Measurements from ENCODE around the gene HORMAD1. TPM values are rescaled to one million over a fixed set of nuclear protein-coding genes. Genes with fewer than 3 reads are reported as not detected.

The HORMAD1 gene
- polyA plus RNA-seq, 6 donors from 2014 or later: 0.56 TPM; not detected in 5

Other genes with a start within 250 kb of the HORMAD1 start
- gene TARS2, start 233.5 kb downstream of the HORMAD1 start, polyA plus RNA-seq (ENCODE audit: low read depth in 6 of 6): 10 to 100 TPM; 31.7 to 49.6 (median 37.4) TPM
- gene ECM1, start 212.8 kb downstream of the HORMAD1 start, polyA plus RNA-seq (ENCODE audit: low read depth in 6 of 6): not detected
- 1 to 10 TPM in 3 of 6 donors, under 1 TPM in 1, not detected in 2; 0.68 to 2.6 (median 1.3) TPM for gene FALEC, start 205.1 kb downstream of the HORMAD1 start, polyA plus RNA-seq (ENCODE audit: low read depth in 6 of 6)
- not detected for gene ADAMTSL4, start 171.5 kb downstream of the HORMAD1 start, polyA plus RNA-seq (ENCODE audit: low read depth in 6 of 6)
- 100 to 1,000 TPM in 2 of 6 donors, 10 to 100 TPM in 4; 44.8 to 110 (median 95.1) TPM for gene MCL1, start 141.3 kb downstream of the HORMAD1 start, polyA plus RNA-seq (ENCODE audit: low read depth in 6 of 6)
- 10 to 100 TPM; 57.1 to 85.2 (median 72.9) TPM for gene ENSA, start 91.3 kb downstream of the HORMAD1 start, polyA plus RNA-seq (ENCODE audit: low read depth in 6 of 6)
- 10 to 100 TPM; 10.1 to 27.8 (median 24.4) TPM for gene GOLPH3L, start 23.7 kb downstream of the HORMAD1 start, polyA plus RNA-seq (ENCODE audit: low read depth in 6 of 6)
- gene CTSS, start 44.9 kb upstream of the HORMAD1 start, polyA plus RNA-seq (ENCODE audit: low read depth in 6 of 6): 100 to 1,000 TPM; 483 to 722 (median 616) TPM
- 1 to 10 TPM in 1 of 6 donors, under 1 TPM in 3, not detected in 2; 0.18 to 1.2 (median 0.51) TPM for gene CTSK, start 87.4 kb upstream of the HORMAD1 start, polyA plus RNA-seq (ENCODE audit: low read depth in 6 of 6)
- gene ARNT, start 155.7 kb upstream of the HORMAD1 start, polyA plus RNA-seq (ENCODE audit: low read depth in 6 of 6): 10 to 100 TPM; 15.0 to 33.4 (median 26.0) TPM
- gene CTXND2, start 166.2 kb upstream of the HORMAD1 start, polyA plus RNA-seq (ENCODE audit: low read depth in 6 of 6): not detected
- gene SETDB1, start 205.5 kb upstream of the HORMAD1 start, polyA plus RNA-seq (ENCODE audit: low read depth in 6 of 6): 10 to 100 TPM; 16.5 to 30.5 (median 22.6) TPM